HG02623 (cell line): ENCODE results near the gene NCL.
A peak's percentile ranks its signal among the peaks of the same experiment; 100 is the strongest.

Source experiments
- ATAC-seq: cut with Tn5 transposase; IDR thresholded peaks from one replicate; pipeline ENCODE4 v1.9.1; 2021; ENCODE audit warnings: moderate library complexity; ENCODE audit not compliant: unreplicated experiment

The NCL gene

DNA sequence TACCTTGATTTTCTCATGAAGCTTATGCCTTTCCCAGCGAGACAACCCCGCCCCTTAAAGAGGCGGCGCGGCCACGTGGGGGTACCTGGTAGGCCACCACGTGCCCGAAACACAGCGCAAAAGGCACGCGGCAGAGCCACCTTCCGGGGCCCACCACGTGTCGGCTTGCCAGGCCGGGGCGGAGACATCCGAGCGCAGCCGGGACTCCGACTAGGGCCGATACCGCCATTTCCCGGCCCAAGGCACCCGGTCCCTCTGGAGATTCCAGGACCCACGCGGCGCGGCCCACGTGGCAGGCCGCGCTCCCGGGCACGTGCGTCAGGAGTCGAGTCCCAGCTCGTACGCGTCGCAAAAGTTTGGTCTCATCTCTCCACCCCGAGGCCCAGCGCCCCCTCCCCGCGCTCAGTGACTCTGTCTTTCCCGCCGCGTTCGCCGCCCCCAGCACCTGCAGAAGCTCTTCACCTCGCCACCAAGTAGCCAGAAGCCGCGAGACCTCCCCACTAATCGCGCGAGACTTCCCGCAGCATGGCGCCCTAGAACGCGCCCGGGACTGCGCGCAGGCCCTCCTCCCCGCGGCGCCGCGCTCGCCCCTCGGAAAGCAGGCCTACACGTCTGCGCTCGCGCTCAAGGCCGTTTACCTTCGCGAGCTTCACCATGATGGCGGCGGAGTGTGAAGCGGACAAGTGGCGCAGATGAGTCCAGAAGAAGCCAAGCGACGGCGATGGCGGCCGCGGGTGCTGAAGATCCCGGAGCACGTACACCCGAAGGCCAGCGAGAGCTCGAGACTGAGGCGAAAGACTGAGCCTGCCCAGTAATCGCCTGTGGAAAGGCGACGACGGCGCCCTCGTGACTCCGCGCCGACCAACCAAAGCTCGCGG lies at the start of gene NCL:
Gene NCL (minus strand): TSS at position 787 of the 878 bp plus-strand sequence. CDS start 131 bp downstream, at position 656.
- peak; percentile 89 for ATAC-seq

- ATAC-seq: no peak
Observed at GRCh38 chr2:231513746-231514224, 49.5 kb upstream of the NCL start.

GRCh38 chr2:231512222-231512621 lies 47.9 kb upstream of the NCL start:
- ATAC-seq: no peak

DNA sequence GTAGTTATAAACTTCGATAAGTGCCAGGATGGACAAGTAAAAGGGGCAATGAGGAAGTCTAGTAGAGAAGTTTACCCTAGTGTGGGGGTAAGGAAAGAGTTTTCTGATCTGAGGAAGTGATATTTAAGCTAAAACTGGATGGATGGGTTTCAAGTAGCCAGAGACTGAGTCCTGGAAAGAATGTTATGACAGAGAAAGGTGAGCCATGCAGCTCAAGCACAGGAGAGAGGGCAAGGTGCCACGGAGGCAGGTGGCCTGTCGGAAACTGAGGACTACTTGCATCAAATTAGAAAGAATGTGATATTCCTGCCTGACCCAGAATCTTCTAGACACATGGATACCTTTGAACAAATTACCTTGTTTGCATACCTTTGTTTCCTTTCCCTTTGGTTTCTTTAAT lies 39.5 kb upstream of the NCL start:
- no peak for ATAC-seq

GRCh38 chr2:231502596-231502995 lies 38.3 kb upstream of the NCL start:
- ATAC-seq: no peak

GRCh38 chr2:231497651-231498050 lies 33.4 kb upstream of the NCL start:
- ATAC-seq: no peak

GRCh38 chr2:231494669-231495068 lies 30.4 kb upstream of the NCL start:
- ATAC-seq: no peak

DNA sequence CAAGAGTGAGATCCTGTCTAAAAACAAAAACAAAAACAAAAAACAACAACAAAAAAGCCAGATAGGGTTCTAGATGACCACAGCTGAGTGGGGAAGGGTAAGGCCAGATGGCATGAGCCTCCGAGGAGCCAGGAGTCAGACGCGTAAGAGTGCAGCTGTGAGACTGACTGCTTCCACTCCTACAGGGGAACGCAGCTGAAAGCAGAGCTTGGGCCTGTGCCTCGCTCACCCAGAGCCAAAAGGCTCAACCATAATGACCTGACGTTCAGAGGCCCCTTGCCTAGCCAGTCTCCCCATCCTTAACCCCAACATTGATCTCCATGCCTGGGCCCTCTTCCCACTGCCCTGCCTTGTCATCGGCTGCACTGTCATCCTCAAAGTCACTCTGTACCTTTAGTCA lies 26.5 kb upstream of the NCL start:
- ATAC-seq: no peak

DNA sequence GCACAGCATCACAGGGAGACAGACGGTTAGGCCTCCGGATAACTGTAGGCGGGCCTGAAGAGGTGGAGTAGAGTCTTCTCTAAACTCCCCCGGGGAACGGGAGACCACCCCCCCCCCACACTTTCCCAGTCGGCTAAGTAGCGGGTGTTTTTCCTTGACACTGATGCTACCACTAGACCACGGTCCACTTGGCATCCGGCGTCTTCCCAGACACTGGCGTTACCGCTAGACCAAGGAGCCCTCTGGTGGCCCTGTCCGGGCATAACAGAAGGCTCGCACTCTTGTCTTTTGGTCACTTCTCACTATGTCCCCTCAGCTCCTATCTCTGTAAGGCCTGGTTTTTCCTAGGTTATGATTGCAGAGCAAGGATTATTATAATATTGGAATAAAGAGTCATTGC lies 25.7 kb upstream of the NCL start:
- ATAC-seq: no peak

DNA sequence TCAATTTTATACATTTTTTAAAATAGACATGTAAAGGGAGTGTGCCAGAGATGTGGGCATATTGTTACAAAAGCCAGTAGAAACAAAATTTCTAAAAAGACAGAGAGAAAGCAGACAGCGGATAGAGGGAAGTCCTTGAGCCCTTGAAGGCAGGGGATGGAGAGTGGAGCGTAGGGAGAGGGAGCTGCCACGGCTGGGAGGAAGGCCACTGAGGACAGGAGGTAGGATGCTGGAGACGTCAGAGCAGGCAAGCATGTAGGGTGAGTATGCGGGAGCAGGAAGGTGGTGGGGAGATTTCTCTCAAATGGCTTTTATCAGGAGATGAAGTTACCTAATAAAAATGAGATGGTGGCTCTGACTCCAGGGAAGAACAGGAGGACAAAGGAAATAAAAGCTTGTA lies 24.0 kb upstream of the NCL start:
- no peak for ATAC-seq

GRCh38 chr2:231486851-231487596 lies 22.7 kb upstream of the NCL start:
- no peak for ATAC-seq

DNA sequence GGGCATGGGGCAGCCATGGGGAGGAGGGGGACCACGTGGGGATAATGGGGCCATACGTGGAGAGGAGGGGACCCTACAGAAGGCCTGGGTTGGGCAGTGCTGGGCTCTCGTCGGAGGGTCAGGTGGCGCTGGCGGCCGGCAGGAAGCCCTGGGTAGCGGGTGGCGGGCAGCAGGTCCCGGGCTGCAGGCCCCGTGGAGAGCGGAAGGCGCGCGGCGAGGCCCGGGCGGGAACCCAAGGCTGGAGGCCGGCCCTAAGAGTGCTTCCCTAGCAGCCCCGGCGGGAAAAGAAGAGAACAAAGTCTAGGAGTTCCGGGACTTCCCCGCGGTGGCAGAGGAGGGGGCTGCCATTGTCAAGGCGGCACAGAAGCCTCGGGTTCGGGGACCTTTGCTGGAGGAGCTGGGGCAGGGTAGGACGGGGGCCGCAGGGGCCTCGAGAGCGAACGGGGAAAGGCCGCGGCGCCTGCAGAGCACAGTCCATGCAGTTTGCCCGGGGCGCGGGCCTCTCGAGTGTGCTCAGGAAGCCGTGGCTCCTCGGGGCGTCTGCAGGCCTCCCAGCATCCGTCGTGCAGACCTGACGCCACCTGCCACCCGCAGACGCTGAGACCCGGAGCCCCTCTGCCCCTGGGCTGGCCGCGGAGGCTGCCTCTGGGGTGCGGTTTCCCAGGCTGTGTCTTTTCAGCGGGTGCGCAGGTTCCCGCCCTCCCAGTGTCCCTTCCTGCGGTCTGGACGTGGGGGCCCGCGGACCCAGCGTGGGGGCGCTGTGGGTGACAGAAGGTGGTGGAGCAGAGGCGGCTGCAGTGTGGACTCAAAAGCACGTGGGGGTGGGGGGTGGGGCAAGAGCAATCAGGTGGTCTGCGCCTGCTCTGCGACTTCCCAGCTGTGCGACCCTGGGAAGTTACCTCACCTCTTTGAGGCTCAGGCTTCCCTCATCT lies 19.4 kb upstream of the NCL start:
- no peak for ATAC-seq

- ATAC-seq: peak; percentile 64
Observed at GRCh38 chr2:231482806-231483391, 18.6 kb upstream of the NCL start.

- no peak for ATAC-seq
Observed at GRCh38 chr2:231480781-231481180, 16.5 kb upstream of the NCL start.

DNA sequence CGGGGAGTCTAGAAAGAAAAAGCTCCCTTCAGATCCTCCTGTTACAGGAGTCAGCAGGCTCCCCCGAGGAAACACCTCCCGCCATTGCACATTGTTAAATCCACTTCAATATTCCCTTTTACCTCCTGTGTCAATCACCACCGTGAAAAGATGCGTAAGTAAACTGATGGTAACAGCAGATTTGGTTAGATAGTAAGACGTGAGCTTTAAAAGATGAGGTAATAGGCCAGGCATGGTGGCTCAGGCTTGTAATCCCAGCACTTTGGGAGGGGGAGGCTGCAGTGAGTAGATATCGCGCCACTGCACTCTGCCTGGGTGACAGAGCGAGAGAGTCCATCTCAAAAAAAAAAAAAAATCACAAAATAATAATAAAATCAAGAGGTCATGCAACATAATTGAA lies 15.2 kb upstream of the NCL start:
- ATAC-seq: no peak

DNA sequence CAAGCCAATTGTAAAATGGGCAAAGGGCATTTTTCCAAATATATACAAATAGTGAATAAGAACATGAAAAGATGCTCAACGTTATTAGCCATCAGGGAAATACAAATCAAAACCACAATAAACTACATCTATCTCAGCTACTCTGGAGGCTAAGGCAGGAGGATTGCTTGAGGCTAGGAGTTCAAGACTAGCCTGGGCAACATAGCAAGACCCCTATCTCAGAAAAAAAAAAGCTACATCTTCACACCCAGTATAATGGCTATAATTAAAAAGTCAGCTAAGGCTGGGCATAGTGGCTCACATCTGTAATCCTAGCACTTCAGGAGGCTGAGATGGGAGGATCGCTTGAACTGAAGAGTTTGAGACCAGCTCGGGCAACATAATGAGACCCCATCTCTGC lies 12.6 kb upstream of the NCL start:
- no peak for ATAC-seq

GRCh38 chr2:231475965-231476364 lies 11.7 kb upstream of the NCL start:
- ATAC-seq: no peak

- no peak for ATAC-seq
Observed at GRCh38 chr2:231472816-231473215, 8.5 kb upstream of the NCL start.

DNA sequence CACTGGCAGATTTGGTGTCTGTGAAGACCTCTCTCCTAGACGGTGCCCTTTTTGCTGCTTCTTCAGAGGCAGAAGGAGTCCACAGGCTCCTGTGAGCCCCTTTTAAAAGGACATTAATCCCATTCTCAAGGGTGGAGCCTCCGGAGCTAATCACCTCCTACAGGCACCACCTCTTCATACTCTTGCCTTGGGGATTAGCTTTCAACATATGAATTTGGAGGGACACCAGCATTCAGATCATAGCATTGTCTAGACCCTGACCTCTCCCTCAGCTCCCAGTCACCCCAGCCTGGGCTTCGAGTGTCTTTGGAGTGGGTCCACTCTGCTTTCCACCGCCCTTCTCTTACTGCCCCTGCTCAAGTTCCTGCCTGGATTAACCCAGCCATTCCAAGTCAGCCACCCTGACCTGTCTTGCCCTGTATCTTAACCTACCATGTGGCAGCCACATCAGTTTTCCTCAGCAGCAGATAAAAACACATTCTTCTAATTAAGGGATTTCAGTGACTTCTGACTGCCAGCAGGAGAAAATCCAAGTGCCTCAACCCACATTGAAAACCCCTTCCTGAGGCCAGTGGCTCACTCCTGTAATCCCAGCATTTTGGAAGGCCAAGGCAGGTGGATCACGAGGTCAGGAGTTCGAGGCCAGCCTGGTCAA lies 6.1 kb upstream of the NCL start:
- no peak for ATAC-seq

DNA sequence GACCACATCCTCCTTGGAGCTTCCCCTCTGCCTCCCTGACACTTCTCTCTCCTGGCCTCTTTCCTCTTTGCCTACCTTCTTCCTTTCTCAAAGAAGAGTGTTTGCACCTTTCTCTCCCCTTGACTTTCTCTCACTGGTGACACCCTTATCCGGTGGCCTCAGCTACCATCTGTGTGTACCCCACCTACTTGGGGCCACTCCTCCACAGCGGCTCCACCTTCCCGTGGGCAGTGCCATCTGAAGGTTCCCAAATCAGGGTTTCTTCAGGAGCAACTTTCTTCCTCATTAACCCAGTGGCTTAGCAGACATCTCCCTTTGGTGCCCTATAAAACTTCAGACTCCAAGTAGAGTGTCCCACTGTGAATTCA lies 5.3 kb upstream of the NCL start:
- no peak for ATAC-seq
